Stimulated activated CD8-positive, alpha-beta memory T cell treated with anti-CD3 and anti-CD28 coated beads, Interleukin-7, amount 100 ng/mL, for 24 hours (primary cell): Measurements from ENCODE around the gene LAMB1.
"Not testable (repeated sequence)": the region's sequence is repeated elsewhere in the genome, so short reads cannot be mapped to it uniquely, and the experiment has no call there.

Experiments
- DNase-seq: peaks from one replicate; pipeline ENCODE4 v3.0.0-alpha.2; 2020; ENCODE audit warnings: low read depth

The LAMB1 gene

GRCh38 chr7:107971613-107972012 is 31.3 kb downstream of the LAMB1 start:
- no peak for DNase-seq

GRCh38 chr7:107971100-107971499 is 31.9 kb downstream of the LAMB1 start:
- DNase-seq, result no peak

- DNase-seq, result no peak
Observed at GRCh38 chr7:107969856-107970255, 33.1 kb downstream of the LAMB1 start.

GRCh38 chr7:107968449-107968848 is 34.5 kb downstream of the LAMB1 start:
- DNase-seq, result no peak

- DNase-seq, result no peak
Observed at GRCh38 chr7:107967420-107967819, 35.5 kb downstream of the LAMB1 start.

- no peak for DNase-seq
Observed at GRCh38 chr7:107966711-107967110, 36.2 kb downstream of the LAMB1 start.

GRCh38 chr7:107964510-107964909 is 38.5 kb downstream of the LAMB1 start:
- no peak for DNase-seq

GRCh38 chr7:107962817-107963216 is 40.1 kb downstream of the LAMB1 start:
- DNase-seq, result no peak

GRCh38 chr7:107961405-107961804 is 41.6 kb downstream of the LAMB1 start:
- no peak for DNase-seq

GRCh38 chr7:107960272-107960671 is 42.7 kb downstream of the LAMB1 start:
- DNase-seq, result no peak

- no peak for DNase-seq
Observed at GRCh38 chr7:107959527-107959898, 43.4 kb downstream of the LAMB1 start.

- no peak for DNase-seq
Observed at GRCh38 chr7:107958764-107959526, 44.0 kb downstream of the LAMB1 start.

- no peak for DNase-seq
Observed at GRCh38 chr7:107957436-107957835, 45.5 kb downstream of the LAMB1 start.

GRCh38 chr7:107956950-107957349 is 46.0 kb downstream of the LAMB1 start:
- DNase-seq, result not testable (repeated sequence)

GRCh38 chr7:107955394-107955793 is 47.6 kb downstream of the LAMB1 start:
- no peak for DNase-seq

- DNase-seq, result no peak
Observed at GRCh38 chr7:107953924-107954303, 49.0 kb downstream of the LAMB1 start.

- DNase-seq, result no peak
Observed at GRCh38 chr7:107953265-107953923, 49.6 kb downstream of the LAMB1 start.

GRCh38 chr7:107951896-107952295 is 51.1 kb downstream of the LAMB1 start:
- no peak for DNase-seq

- DNase-seq, result no peak
Observed at GRCh38 chr7:107951172-107951787, 51.7 kb downstream of the LAMB1 start.

GRCh38 chr7:107949443-107949935 is 53.5 kb downstream of the LAMB1 start:
- no peak for DNase-seq

GRCh38 chr7:107948645-107949442 is 54.1 kb downstream of the LAMB1 start:
- no peak for DNase-seq

GRCh38 chr7:107946881-107947280 is 56.1 kb downstream of the LAMB1 start:
- no peak for DNase-seq
